Central memory CD4-positive, alpha-beta T cell (primary cell): ENCODE results near the gene TBC1D22A.

Experiments used
- DNase-seq: peaks from one replicate; pipeline ENCODE4 v3.0.0; 2022

Gene TBC1D22A

DNA sequence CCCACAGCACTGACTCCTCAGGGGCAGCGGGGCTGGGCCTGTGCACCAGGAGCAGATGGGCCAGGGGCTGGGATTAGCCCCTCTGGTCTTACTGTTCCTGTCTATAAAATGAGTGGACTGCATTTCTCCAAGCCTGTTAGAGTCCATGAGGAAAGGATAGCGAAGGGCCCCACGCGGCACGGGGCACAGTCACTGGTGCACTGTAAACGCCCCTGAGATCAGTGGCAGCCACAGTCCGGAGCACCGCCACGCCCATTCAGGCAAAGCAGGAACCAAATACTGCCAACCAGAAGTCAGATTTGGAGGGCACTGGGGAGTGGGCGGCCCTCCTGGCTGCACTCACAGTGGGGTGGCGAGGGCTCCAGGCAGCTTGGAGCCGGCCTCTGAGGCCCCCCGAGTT lies 387.5 kb downstream of the TBC1D22A start:
- DNase-seq = no peak

DNA sequence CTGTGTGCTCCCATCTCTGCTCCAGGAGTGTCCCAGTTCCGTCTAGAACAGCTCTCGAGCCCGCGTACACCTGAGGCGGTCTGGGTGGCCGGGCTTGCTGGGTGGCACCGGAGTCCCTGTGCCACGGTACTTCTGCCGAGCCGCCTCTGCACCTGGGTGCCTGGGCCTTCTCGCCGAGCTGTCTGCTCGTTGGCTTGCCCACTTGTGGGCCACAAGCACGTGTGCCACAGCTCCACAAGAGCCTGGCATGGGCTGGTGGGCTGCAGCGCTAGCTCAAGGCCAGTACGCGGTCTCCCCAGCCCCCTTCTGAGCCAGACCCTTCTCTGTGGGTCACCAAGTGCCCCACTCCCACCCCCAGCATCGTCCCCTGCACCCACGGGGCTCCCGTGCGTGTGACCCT lies 388.0 kb downstream of the TBC1D22A start:
- DNase-seq = no peak

DNA sequence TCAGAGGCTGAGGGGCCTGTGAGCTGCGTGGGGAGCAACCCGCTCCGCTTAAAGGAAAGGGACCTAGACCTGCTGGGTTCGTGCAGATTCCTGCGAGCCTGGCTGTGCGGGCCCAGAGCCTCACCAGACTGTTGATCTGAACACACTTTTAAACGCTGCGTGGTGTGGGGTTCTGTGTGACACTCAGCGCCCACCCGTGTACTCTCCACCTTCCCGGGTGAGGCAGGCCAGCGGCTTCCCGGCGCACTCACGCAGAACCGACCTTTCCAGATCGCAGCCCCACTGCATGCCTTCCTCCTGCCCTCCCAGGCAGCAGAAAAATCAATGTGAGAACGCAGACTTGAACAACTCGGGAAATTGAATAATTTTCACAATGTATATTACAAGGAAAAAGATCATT lies 388.6 kb downstream of the TBC1D22A start:
- DNase-seq = no peak

- no peak for DNase-seq
Measured at GRCh38 chr22:47151490-47151889, 389.0 kb downstream of the TBC1D22A start.

GRCh38 chr22:47152236-47152635 lies 389.8 kb downstream of the TBC1D22A start:
- no peak for DNase-seq

DNA sequence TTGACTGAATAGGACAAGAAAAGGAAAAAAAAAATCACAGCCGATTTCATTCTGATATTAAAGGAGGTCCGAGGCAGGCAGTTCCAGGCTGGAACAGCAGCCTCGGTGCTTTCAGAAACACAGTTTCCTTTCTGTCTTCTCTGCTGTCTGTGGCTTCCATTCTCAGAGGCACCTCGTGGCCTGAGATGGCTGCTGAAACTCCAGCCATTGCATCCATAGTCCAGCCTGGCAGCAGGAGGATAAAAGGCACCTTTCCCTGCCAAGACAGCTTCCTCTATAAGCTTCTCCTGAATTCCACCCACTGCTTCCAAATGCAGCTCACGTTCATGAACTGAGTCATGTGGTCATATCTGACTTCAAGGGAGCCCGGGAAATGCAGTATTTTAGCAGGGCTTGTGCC lies 390.5 kb downstream of the TBC1D22A start:
- DNase-seq = no peak

DNA sequence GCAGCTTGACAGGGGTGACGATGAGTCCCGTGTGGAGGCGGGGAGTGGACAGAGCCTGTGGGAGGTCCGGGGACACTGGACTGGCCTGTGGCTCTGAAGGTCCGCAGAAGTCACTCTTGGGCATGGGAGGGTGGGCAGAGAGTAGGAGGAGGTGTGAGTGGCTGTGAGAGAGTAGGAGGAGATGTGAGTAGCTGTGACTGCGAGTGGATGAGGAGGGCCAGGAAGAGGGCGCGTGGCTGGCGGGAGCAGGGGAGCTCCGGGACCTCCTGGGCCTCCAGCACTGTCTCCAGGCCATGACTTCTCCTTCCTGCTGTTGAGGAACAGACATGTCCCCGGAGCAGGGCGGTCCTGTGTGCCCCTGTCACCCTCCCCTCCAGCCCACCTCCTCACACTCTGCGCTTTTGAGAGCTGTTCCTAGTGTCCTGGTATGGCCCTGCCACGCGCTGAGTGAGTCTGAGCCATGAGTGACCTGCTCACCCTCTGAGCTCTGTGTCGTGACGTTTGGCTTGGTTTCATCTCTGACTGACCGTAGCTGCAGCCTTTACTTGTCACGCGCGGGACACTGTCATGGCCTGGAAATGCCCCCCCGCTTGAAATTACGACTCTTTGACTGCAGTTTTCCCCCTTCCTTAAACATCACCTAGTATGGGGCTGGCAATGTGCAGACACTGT lies 391.5 kb downstream of the TBC1D22A start:
- no peak for DNase-seq

DNA sequence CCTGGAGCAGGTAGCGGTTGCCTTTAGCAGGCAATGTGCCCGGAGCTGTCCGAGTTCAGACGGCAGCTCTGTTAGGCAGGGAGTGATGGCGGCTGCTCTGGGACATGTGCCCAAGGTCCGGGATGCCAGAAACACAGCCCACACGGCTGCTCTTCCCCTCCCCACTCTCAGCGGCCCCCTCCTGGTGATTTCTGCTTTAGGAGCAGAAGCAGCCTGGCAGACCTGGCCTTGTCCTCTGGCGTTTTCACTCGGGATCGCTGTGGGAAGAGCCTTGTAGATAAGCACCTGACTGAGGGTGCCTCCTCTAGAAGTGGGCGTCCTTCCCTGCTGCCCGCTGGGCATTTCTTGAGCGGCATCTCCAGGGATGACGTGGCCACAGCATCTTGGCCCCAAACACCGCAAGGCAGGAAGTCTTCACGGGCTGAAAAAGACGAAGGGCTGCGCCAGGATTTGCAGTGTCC lies 392.2 kb downstream of the TBC1D22A start:
- DNase-seq = no peak

GRCh38 chr22:47155131-47155885 lies 392.9 kb downstream of the TBC1D22A start:
- DNase-seq = no peak

DNA sequence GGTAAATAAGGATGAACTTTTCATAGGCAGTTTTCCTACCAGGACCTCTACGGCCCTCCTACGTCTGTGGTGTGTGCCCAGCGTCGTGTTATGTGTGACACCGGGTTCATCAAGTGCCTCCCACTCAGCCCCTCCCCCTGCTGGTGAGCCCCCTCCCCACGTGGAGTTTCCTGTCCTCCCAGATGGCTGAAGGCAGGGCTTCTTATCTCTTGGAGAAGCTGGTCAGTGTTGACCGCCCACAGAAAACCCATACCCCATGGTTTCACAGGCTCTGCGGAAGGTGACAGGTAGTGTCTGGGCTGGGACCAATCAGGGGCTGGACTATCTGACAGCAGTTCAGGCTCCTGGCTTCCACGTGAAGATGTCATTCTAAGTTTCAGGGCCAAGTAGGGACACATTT lies 393.5 kb downstream of the TBC1D22A start:
- no peak for DNase-seq

DNA sequence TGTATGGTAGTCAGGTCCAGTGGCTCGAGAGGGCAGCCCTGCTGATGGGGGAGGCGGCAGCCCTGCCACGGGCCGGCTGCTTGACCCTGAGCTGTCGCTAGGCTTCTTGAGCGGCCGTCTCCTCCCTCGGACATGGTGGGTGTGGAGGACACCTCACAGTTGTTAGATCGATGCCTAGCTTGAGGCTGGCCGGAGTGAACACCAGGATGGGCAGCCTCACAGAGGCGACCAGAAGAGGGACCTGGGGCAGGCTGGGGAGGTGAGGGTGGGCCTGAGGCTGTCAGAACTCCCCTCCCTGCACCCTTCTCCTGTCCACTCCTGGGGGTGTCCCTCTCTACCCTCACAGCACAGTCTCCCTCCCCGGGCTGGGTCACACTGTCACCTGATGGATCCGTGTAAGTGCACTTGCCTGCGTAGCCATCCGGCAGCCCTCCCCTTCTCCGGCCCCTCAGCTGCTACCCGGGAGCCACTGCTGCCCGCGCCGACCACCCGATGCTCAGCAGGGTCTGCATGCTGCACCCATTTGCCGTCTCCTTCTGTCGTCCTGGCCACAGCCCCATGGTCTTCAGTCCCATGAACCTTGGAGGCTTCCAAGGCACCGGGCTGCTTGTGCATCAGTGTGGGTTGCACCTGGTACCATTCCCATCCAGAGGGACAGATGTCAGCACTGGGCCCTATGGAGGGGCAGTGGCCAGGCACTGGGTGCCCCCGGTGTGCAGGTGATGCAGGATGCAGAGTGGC lies 394.1 kb downstream of the TBC1D22A start:
- no peak for DNase-seq

DNA sequence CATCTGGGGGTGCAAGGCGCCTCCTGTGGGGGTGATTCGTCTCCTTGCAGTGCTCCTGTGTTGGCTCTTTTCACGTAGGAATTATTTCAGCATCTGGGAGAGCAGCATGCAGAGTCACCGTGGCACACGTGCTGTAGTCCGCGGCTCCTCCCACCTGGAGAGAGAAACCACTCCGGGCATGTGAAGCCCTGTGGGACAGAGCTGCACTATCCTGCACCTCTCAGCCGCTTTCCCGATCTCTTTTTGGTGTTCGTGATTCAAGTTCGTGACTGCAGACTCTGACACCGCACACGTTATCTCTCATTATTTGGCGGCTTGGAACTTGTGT lies 394.6 kb downstream of the TBC1D22A start:
- no peak for DNase-seq

GRCh38 chr22:47157486-47158270 lies 395.2 kb downstream of the TBC1D22A start:
- DNase-seq = no peak

DNA sequence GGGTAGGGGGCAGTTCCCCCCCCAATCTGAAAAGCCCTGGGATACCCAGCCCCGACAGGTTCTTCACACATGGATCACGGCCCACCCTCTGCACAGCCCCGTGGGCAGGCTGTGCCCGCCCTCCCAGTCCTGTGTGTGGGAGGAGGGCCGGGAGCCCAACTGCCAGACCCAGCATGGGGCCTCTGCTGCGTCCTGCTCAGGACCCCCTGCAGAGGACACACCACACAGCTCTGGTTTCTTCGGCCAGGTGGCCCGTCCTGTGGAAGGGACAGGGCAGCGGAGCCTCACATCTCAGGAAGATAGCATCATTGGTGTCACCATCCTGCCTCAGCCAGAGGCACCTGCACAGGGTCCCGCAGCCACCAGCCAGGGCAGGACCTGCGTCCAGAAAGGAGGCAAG lies 396.0 kb downstream of the TBC1D22A start:
- DNase-seq = no peak

GRCh38 chr22:47159592-47159991 lies 397.1 kb downstream of the TBC1D22A start:
- no peak for DNase-seq

- DNase-seq = no peak
Measured at GRCh38 chr22:47160141-47160541, 397.7 kb downstream of the TBC1D22A start.

DNA sequence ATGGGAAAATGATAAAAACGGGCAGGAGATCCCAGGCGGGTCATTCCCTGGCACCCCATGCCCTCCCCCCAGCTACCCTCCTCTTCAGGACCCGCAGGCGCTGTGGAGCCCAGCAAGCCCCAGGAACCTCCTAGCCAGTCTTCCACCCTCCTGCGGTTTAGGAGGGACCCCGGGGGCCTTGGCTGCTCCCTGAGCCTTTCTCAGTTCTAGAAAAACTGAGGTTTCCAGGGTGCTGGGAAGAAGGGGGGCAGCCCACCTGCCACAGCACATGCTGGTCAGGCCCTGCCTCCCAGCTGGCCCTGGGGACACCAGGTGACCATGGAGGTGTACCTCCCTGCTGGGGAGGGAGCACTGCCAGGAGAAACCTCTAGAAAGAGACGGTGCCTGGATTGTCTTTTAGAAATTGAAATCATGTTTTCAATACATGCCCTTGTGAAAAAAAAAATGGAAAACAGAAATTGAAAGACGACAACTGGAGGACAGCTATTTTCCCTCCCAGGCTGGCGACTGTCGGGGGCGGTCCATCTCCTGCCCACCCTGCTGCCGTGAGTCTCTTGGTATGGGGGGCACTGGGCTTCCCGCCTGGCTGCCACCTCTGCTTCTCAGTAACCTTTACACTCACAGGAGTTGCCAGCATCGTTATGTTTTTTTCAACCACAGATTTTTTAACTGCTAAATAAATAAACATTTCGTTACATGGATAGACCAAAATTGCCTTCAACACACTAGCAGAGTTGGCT lies 398.5 kb downstream of the TBC1D22A start:
- DNase-seq = no peak

GRCh38 chr22:47161631-47162030 lies 399.2 kb downstream of the TBC1D22A start:
- no peak for DNase-seq

GRCh38 chr22:47162865-47163264 lies 400.4 kb downstream of the TBC1D22A start:
- DNase-seq = no peak

- no peak for DNase-seq
Measured at GRCh38 chr22:47163481-47163855, 401.0 kb downstream of the TBC1D22A start.

DNA sequence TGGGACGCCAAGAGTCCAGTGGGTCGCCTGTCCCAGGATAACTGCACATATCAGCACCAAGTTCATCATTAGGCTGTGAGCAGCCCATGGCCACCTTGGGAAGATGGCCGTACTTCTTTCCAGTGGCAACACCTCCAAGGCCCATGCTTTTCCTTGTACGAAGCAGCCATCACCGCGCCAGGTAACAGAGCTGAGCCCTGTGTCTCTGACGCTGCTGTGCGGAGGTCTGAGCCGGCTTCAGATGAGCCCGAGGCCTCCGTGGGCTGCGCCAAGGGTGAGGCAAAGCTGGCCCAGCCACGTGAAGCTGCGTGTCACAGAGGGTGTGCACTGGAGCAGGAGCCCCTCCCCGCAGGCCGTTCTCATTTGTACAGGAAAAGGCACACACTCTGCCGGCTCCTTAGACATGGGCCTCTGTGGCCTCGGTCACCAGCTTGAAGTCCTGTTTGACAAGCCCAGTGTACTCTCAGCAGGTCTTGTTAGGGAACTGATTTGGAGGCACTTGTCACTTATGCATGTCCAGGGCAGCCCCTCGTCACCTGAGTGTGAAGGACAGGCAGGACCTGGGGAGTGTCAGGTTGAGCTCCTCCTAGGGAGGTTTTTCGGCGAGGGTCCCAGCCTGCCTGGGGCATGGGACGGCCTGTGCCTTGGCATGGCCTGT lies 401.5 kb downstream of the TBC1D22A start:
- DNase-seq = no peak
